HCT116 (cell line): ENCODE results near the gene RCE1. TPM values are rescaled to one million over a fixed set of nuclear protein-coding genes. Genes with fewer than 3 reads are reported as not detected.

Experiments used
- ATAC-seq: fragments of 200-7000 bp; cut with Tn5 transposase; 2 replicates; pipeline ENCODE4 v1.9.1; 2020; ENCODE audit warnings: mild to moderate bottlenecking, moderate library complexity
- BruUV-seq: library from RNA; stranded (reverse); fragments of 400-500 nt; replicated peaks from 2 replicates; lab custom pipeline; 2021; lab: Mats Ljungman, UMichigan
- CTCF ChIA-PET: fragments of 300-600 bp; sonication (Branson Sonifier 250); formaldehyde crosslinking; loops from one replicate; lab custom pipeline; 2021; ENCODE audit warnings: antibody characterized with exemption; lab: Charles Lee
- POLR2A ChIA-PET: fragments of 300-600, 350-600 bp; sonication (Branson Sonifier 250); formaldehyde crosslinking; loops from one replicate; lab custom pipeline; 2021; ENCODE audit warnings: antibody characterized with exemption; lab: Charles Lee
- RAD21 ChIA-PET, 2 experiments: fragments of 300-600 bp; sonication (Branson Sonifier 250); formaldehyde crosslinking; loops; one replicate each; lab custom pipeline; 2023; ENCODE audit warnings: low total read pairs in 2 of 2; ENCODE audit not compliant: uncharacterized antibody in 2 of 2, unreplicated experiment in 2 of 2, low non-redundant PET in 1 of 2; lab: Charles Lee
- DNase-seq: peaks from one replicate; pipeline ENCODE4 v3.0.0-alpha.2; 2010; ENCODE audit warnings: low read depth, low spot score
- H2AFZ ChIP-seq: fragments of 200-600 bp; shearing (Covaris generic), sonication (generic); 2 replicates; pipeline ENCODE4 v1.6.1; 2017; ENCODE audit warnings: low read depth, mixed run types, mixed read lengths, antibody characterized with exemption, low read length; ENCODE audit not compliant: poor library complexity, severe bottlenecking
- H3K27ac ChIP-seq: 2 replicates; pipeline ENCODE4 v1.5.1; 2012; ENCODE audit warnings: low read depth, low read length
- H3K27me3 ChIP-seq: fragments of 200-600 bp; sonication (generic); 2 replicates; pipeline ENCODE4 v1.6.1; 2016; ENCODE audit warnings: mixed run types, low read length, mixed read lengths; ENCODE audit not compliant: insufficient read depth
- H3K36me3 ChIP-seq, 2 experiments: fragments of 200-500 bp in 1 of 2; fragments of 200-600 bp in 1 of 2; sonication (Bioruptor generic) in 1 of 2; sonication (generic) in 1 of 2; 2 replicates each; pipeline versions ENCODE4 v1.5.1 to v1.6.1; 2014 to 2016; ENCODE audit warnings: low read length in 2 of 2, inconsistent platforms in 1 of 2, mixed read lengths in 1 of 2, mixed run types in 1 of 2; ENCODE audit not compliant: insufficient read depth in 2 of 2, control insufficient read depth in 1 of 2
- H3K4me1 ChIP-seq, 2 experiments: fragments of 200-600 bp in 1 of 2; sonication (generic) in 1 of 2; 2 replicates each; pipeline versions ENCODE4 v1.5.1 to v1.6.1; 2012 to 2017; ENCODE audit warnings: low read length in 2 of 2, inconsistent platforms in 1 of 2, mild to moderate bottlenecking in 1 of 2, mixed read lengths in 1 of 2, mixed run types in 1 of 2, moderate library complexity in 1 of 2; ENCODE audit not compliant: insufficient read depth in 2 of 2, control insufficient read depth in 1 of 2
- H3K4me2 ChIP-seq: fragments of 200-600 bp; sonication (generic); 2 replicates; pipeline ENCODE4 v1.6.1; 2017; ENCODE audit warnings: mixed run types, low read length, mixed read lengths
- H3K4me3 ChIP-seq, 2 experiments: fragments of 200-600 bp in 1 of 2; sonication (generic) in 1 of 2; replicated peaks in 1 of 2; 2 replicates each; pipeline ENCODE4 v1.5.1; 2011 to 2016; ENCODE audit warnings: low read length in 2 of 2, control low read depth in 1 of 2, low read depth in 1 of 2, mild to moderate bottlenecking in 1 of 2, mixed read lengths in 1 of 2, mixed run types in 1 of 2
- H3K79me2 ChIP-seq: fragments of 200-600 bp; sonication (generic); 2 replicates; pipeline ENCODE4 v1.6.1; 2017; ENCODE audit warnings: mild to moderate bottlenecking, mixed run types, low read length, moderate library complexity, mixed read lengths; ENCODE audit not compliant: insufficient read depth
- H3K9ac ChIP-seq: fragments of 200-600 bp; sonication (generic); 2 replicates; pipeline ENCODE4 v1.6.1; 2016; ENCODE audit warnings: low read length, mixed read lengths
- H3K9me2 ChIP-seq: fragments of 200-600 bp; sonication (generic), shearing (Covaris generic); 2 replicates; pipeline ENCODE4 v1.6.1; 2017; ENCODE audit warnings: mixed run types, mild to moderate bottlenecking, moderate library complexity; ENCODE audit not compliant: insufficient read depth
- H3K9me3 ChIP-seq, 2 experiments: fragments of 200-500 bp in 1 of 2; fragments of 200-600 bp in 1 of 2; sonication (Bioruptor generic) in 1 of 2; sonication (generic) in 1 of 2; 2 replicates each; pipeline ENCODE4 v1.6.1; 2014 to 2017; ENCODE audit warnings: low read length in 2 of 2, mixed read lengths in 2 of 2, inconsistent platforms in 1 of 2, low read depth in 1 of 2, mild to moderate bottlenecking in 1 of 2, mixed run types in 1 of 2, moderate library complexity in 1 of 2; ENCODE audit not compliant: control insufficient read depth in 1 of 2, insufficient read depth in 1 of 2
- H4K20me1 ChIP-seq: fragments of 200-600 bp; sonication (generic), shearing (Covaris generic); 2 replicates; pipeline ENCODE4 v1.6.1; 2017; ENCODE audit warnings: mixed run types, mild to moderate bottlenecking, moderate library complexity; ENCODE audit not compliant: insufficient read depth
- CEBPB ChIP-seq: IDR thresholded peaks from 2 replicates; pipeline ENCODE4 v1.6.1; 2012; ENCODE audit warnings: low read depth
- EZH2 ChIP-seq: fragments of 200-600 bp; sonication (generic); IDR thresholded peaks from 2 replicates; pipeline ENCODE4 v1.6.1; 2017; ENCODE audit warnings: antibody characterized with exemption, mixed run types
- JUND ChIP-seq: IDR thresholded peaks from 2 replicates; pipeline ENCODE4 v1.6.1; 2012
- POLR2A ChIP-seq: IDR thresholded peaks from 2 replicates; pipeline ENCODE4 v1.7.0; 2011; ENCODE audit warnings: borderline replicate concordance; ENCODE audit not compliant: insufficient read depth, insufficient read length; ENCODE audit errors: extremely low read depth
- POLR2AphosphoS5 ChIP-seq: IDR thresholded peaks from 2 replicates; pipeline ENCODE4 v1.6.1; 2011; ENCODE audit warnings: mild to moderate bottlenecking, low read depth, low read length, moderate library complexity
- SRF ChIP-seq: IDR thresholded peaks from 2 replicates; pipeline ENCODE4 v1.6.1; 2012; ENCODE audit warnings: low read depth
- YY1 ChIP-seq: IDR thresholded peaks from 2 replicates; pipeline ENCODE4 v1.6.1; 2011; ENCODE audit warnings: low read length, low read depth, moderate library complexity, mild to moderate bottlenecking; ENCODE audit not compliant: insufficient replicate concordance; ENCODE audit errors: extremely low read depth
- ZFX ChIP-seq: fragments of 450-650 bp; IDR thresholded peaks from 2 replicates; pipeline ENCODE4 v1.6.1; 2017
- ZNF274 ChIP-seq: fragments of 200-500 bp; sonication (Bioruptor generic); IDR thresholded peaks from 2 replicates; pipeline ENCODE4 v1.6.1; 2014; ENCODE audit warnings: mild to moderate bottlenecking, low read depth, low read length, inconsistent platforms
- intact Hi-C: fragments of 100-400 bp; cut with micrococcal nuclease; formaldehyde crosslinking; loops from 2 replicates; pipeline ENCODE4 v1.10.0; 2022
- total RNA-seq: library from RNA; stranded (reverse); gene quantifications from one replicate; pipeline ENCODE4 v1.2.1, GENCODE V29; 2021; ENCODE audit not compliant: unreplicated experiment
- TF ChIP-seq, protein P1 (sequence below): IDR thresholded peaks from 2 replicates; pipeline ENCODE4 v1.6.1; 2012; ENCODE audit warnings: low read depth
- TF ChIP-seq, protein P2 (sequence below): IDR thresholded peaks from 2 replicates; pipeline ENCODE4 v1.6.1; 2011; ENCODE audit warnings: mild to moderate bottlenecking, low read length, moderate library complexity; ENCODE audit not compliant: insufficient replicate concordance; ENCODE audit errors: extremely low read depth

RCE1 gene
- total RNA-seq, 1 experiment from 2014 or later, result 35.3 TPM

DNA sequence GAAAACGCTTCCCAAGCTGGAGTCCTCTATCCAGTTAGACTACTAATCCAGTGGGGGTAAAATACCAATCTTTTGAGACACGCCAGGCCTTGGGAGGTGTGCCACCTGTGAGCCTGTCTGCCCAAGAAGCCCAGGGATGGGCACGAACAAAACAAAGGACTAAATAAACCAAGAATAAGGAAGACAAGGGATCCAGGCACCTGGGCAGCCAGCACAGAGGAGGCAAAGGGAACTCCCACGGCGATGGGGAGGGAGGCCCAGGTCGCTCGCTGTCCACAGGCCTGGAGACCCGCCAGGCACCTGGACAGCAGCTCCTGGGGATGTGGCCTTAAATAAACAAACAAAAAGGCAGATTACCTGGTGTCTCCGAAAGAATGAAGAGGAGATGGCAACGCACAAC lies 45.0 kb downstream of the RCE1 start:
- Histone ChIP-seq H3K79me2 (no peaks in the 10 kb centered on the region), H4K20me1 (no peaks in the 10 kb centered on the region), H2AFZ (no peak overlapping the region), H3K4me2 (peak overlapping the region; percentile 75; the same call in 1 of the 2 replicates), H3K36me3 (no peaks in the 10 kb centered on the region), H3K4me3 (no peak overlapping the region), H3K9me3 (no peaks in the 10 kb centered on the region), H3K27ac (no peak overlapping the region; the same call in 1 of the 2 replicates), H3K27me3 (no peaks in the 10 kb centered on the region), H3K9me2 (no peaks in the 10 kb centered on the region), H3K4me1 (peaks cover 76 to 94% of the 10 kb centered on the region in 2 experiments), H3K9ac (no peak overlapping the region)
- DNase-seq, result no peak
- ChIA-PET POLR2A (no interaction called here), RAD21 (no interaction called here), CTCF (interaction anchor here (1.7 kb wide), 1 partner anchor 11 kb away, joined by 3 read pairs; no protein-coding TSS in a partner anchor)
- no peak for ATAC-seq
- no TSS peak for BruUV-seq
- intact Hi-C loops, result loop anchor here (10.0 kb wide), 1 partner anchor 67 kb away; the partner anchor contains the start of gene PC
- TF ChIP-seq POLR2A, result no peak
- TF ChIP-seq EZH2, result no peak
- no peak for TF ChIP-seq JUND
- TF ChIP-seq ZFX, result no peak
- TF ChIP-seq YY1, result no peak
- TF ChIP-seq, protein P1, sequence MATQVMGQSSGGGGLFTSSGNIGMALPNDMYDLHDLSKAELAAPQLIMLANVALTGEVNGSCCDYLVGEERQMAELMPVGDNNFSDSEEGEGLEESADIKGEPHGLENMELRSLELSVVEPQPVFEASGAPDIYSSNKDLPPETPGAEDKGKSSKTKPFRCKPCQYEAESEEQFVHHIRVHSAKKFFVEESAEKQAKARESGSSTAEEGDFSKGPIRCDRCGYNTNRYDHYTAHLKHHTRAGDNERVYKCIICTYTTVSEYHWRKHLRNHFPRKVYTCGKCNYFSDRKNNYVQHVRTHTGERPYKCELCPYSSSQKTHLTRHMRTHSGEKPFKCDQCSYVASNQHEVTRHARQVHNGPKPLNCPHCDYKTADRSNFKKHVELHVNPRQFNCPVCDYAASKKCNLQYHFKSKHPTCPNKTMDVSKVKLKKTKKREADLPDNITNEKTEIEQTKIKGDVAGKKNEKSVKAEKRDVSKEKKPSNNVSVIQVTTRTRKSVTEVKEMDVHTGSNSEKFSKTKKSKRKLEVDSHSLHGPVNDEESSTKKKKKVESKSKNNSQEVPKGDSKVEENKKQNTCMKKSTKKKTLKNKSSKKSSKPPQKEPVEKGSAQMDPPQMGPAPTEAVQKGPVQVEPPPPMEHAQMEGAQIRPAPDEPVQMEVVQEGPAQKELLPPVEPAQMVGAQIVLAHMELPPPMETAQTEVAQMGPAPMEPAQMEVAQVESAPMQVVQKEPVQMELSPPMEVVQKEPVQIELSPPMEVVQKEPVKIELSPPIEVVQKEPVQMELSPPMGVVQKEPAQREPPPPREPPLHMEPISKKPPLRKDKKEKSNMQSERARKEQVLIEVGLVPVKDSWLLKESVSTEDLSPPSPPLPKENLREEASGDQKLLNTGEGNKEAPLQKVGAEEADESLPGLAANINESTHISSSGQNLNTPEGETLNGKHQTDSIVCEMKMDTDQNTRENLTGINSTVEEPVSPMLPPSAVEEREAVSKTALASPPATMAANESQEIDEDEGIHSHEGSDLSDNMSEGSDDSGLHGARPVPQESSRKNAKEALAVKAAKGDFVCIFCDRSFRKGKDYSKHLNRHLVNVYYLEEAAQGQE, result no peak
- TF ChIP-seq ZNF274, result no peak
- no peak for TF ChIP-seq CEBPB
- TF ChIP-seq, protein P2, sequence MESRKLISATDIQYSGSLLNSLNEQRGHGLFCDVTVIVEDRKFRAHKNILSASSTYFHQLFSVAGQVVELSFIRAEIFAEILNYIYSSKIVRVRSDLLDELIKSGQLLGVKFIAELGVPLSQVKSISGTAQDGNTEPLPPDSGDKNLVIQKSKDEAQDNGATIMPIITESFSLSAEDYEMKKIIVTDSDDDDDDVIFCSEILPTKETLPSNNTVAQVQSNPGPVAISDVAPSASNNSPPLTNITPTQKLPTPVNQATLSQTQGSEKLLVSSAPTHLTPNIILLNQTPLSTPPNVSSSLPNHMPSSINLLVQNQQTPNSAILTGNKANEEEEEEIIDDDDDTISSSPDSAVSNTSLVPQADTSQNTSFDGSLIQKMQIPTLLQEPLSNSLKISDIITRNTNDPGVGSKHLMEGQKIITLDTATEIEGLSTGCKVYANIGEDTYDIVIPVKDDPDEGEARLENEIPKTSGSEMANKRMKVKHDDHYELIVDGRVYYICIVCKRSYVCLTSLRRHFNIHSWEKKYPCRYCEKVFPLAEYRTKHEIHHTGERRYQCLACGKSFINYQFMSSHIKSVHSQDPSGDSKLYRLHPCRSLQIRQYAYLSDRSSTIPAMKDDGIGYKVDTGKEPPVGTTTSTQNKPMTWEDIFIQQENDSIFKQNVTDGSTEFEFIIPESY, result no peak
- TF ChIP-seq SRF, result no peak
- no peak for TF ChIP-seq POLR2AphosphoS5
